ENCODE results near the gene POLR1A. TPM values are rescaled to one million over a fixed set of nuclear protein-coding genes. Genes with fewer than 3 reads are reported as not detected.

The POLR1A gene
- polyA plus RNA-seq, 3 donors = 0.45 to 2.1 (median 1.6) TPM

DNA sequence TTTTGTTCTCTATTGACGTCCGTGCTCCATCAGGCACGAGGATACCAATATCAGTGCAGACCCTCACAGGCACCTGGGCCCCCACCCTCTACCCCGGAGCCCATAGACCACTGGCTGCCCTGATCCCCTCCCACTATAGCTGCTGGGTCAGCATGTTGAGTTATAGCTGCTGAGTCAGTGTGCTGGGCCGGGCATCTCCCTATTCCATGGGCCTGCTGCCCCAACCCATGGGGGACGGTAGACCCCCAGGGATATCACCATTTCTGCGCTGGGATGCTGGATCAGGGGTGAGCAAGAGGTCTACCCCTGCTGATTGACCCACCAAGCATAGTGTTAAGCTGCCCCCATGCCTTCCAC, 116.8 kb downstream of the POLR1A start:
- Mint-ChIP-seq H3K27ac (no peak overlapping the region), H3K36me3 (peaks cover 0 to 3% of the 10 kb centered on the region in 2 donors), H3K9me3 (peaks cover 0 to 3% (median 0%) of the 10 kb centered on the region in 7 donors), H3K27me3 (ENCODE audit: low read depth in 3 of 3) (peaks cover 0 to 2% (median 1%) of the 10 kb centered on the region in 3 donors), H3K4me1 (peaks cover 29% of the 10 kb centered on the region), H3K4me3 (no peak overlapping the region)
- Histone ChIP-seq H3K4me1 (ENCODE audit: control insufficient read depth in 1 of 2, insufficient read depth in 2 of 2, low read length in 2 of 2) (peaks cover 18% of the 10 kb centered on the region in 2 donors), H3K36me3 (replicated peaks in 1 of 2; ENCODE audit: control insufficient read depth in 1 of 2, insufficient read depth in 2 of 2, low read length in 2 of 2) (no peaks in the 10 kb centered on the region), H3K4me3 (replicated peaks in 1 of 3; ENCODE audit: low read depth in 2 of 3, low read length in 3 of 3) (no peak overlapping the region), H2AFZ (ENCODE audit: insufficient read depth, low read depth, low read length, poor library complexity, severe bottlenecking) (no peak overlapping the region), H3K27ac (ENCODE audit: low read depth in 1 of 2, low read length in 2 of 2) (no peak overlapping the region), H3K9ac (ENCODE audit: insufficient read depth, low read length, poor library complexity, severe bottlenecking) (no peak overlapping the region), H3K79me2 (ENCODE audit: insufficient read depth, low read length) (no peaks in the 10 kb centered on the region), H3K27me3 (ENCODE audit: control insufficient read depth in 2 of 2, insufficient read depth in 2 of 2, low read length in 2 of 2) (no peaks in the 10 kb centered on the region), H3K4me2 (replicated peaks; ENCODE audit: extremely low read depth, low read length, poor library complexity, severe bottlenecking) (no peak overlapping the region), H3K9me3 (replicated peaks in 1 of 2; ENCODE audit: control insufficient read depth in 1 of 2, insufficient read depth in 1 of 2, low read length in 2 of 2) (no peaks in the 10 kb centered on the region), H4K20me1 (ENCODE audit: insufficient read depth, low read length) (no peaks in the 10 kb centered on the region)
- no peak for DNase-seq
- no peak for TF ChIP-seq CTCF (IDR thresholded peaks at IDR 0.05)
- 84% methylated on average over 4 of the region's 7 CpGs for WGBS (ENCODE audit: insufficient coverage)
- intact Hi-C loops (cut with micrococcal nuclease) = no loop called here

DNA sequence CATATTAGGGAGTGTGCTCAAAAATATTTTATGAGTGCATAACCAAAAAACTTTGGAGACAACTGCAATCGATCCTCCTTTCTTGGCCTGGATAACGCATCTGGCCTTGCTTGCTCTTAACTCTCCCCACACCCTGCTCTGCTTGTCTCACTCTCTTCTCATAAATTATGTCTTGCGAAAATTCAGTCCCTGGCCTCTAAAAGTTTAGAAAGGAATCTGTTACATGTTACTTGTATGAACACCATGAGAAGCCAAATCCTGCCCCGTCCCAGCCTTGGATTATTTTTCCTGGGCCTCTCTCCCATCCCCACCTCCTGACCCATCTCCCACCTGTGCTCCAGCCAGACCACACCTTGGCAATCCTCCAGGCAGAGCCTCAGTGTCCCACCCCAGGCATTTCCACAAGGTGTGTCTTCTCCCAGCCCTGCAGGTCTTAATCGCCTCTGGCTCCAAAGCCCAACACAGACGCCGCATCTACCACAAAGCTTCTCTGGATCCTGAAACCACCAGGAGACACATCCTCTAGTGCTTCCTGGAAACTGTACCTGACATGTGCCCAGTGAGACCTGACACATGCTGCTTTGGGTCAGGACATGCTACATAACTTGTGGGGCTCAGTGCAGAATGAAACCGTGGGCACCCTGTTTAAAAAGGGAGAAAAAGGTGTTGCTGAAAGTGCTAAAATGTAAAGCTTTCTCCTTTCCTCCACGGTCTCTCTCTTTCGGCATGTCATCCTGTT, 117.3 kb downstream of the POLR1A start:
- no peaks in the 10 kb centered on the region for H3K79me2 ChIP-seq (ENCODE audit: insufficient read depth, low read length)
- H3K4me2 ChIP-seq (replicated peaks; ENCODE audit: extremely low read depth, low read length, poor library complexity, severe bottlenecking) = no peak overlapping the region
- peaks cover 24% of the 10 kb centered on the region for H3K4me1 Mint-ChIP-seq
- H3K9me3 Mint-ChIP-seq = peaks cover 0 to 3% (median 0%) of the 10 kb centered on the region in 7 donors
- H3K36me3 Mint-ChIP-seq = peaks cover 0 to 3% of the 10 kb centered on the region in 2 donors
- no peak overlapping the region for H3K4me3 Mint-ChIP-seq
- H3K27me3 ChIP-seq (ENCODE audit: control insufficient read depth in 2 of 2, insufficient read depth in 2 of 2, low read length in 2 of 2) = no peaks in the 10 kb centered on the region
- 72% methylated on average over 6 of the region's 10 CpGs for WGBS (ENCODE audit: insufficient coverage)
- H3K9me3 ChIP-seq (replicated peaks in 1 of 2; ENCODE audit: control insufficient read depth in 1 of 2, insufficient read depth in 1 of 2, low read length in 2 of 2) = no peaks in the 10 kb centered on the region
- no peaks in the 10 kb centered on the region for H4K20me1 ChIP-seq (ENCODE audit: insufficient read depth, low read length)
- TF ChIP-seq CTCF (IDR thresholded peaks at IDR 0.05) = no peak
- intact Hi-C loops (cut with micrococcal nuclease) = no loop called here
- H2AFZ ChIP-seq (ENCODE audit: insufficient read depth, low read depth, low read length, poor library complexity, severe bottlenecking) = no peak overlapping the region
- H3K27ac Mint-ChIP-seq = no peak overlapping the region
- no peak overlapping the region for H3K4me3 ChIP-seq (replicated peaks in 1 of 3; ENCODE audit: low read depth in 2 of 3, low read length in 3 of 3)
- H3K27ac ChIP-seq (ENCODE audit: low read depth in 1 of 2, low read length in 2 of 2) = no peak overlapping the region
- H3K9ac ChIP-seq (ENCODE audit: insufficient read depth, low read length, poor library complexity, severe bottlenecking) = no peak overlapping the region
- H3K4me1 ChIP-seq (ENCODE audit: control insufficient read depth in 1 of 2, insufficient read depth in 2 of 2, low read length in 2 of 2) = peaks cover 13% of the 10 kb centered on the region in 2 donors
- peaks cover 0 to 2% (median 1%) of the 10 kb centered on the region in 3 donors for H3K27me3 Mint-ChIP-seq (ENCODE audit: low read depth in 3 of 3)
- no peaks in the 10 kb centered on the region for H3K36me3 ChIP-seq (replicated peaks in 1 of 2; ENCODE audit: control insufficient read depth in 1 of 2, insufficient read depth in 2 of 2, low read length in 2 of 2)
- no peak for DNase-seq
